Urothelium cell line (cell line): Measurements from ENCODE around the gene CMPK1.

Experiments
- DNase-seq: peaks from one replicate; pipeline ENCODE4 v3.0.0; 2011; ENCODE audit warnings: low spot score, mixed read lengths
- FAIRE-seq: peaks from 2 replicates; lab custom pipeline; 2011; peaks lifted over from hg19 to GRCh38; lab: Jason Lieb, UNC

CMPK1 gene

GRCh38 chr1:47417170-47418044 lies 83.8 kb downstream of the CMPK1 start:
- DNase-seq (no peak), FAIRE-seq (no peak)

GRCh38 chr1:47418122-47418521 lies 84.5 kb downstream of the CMPK1 start:
- DNase-seq (no peak), FAIRE-seq (no peak)

DNA sequence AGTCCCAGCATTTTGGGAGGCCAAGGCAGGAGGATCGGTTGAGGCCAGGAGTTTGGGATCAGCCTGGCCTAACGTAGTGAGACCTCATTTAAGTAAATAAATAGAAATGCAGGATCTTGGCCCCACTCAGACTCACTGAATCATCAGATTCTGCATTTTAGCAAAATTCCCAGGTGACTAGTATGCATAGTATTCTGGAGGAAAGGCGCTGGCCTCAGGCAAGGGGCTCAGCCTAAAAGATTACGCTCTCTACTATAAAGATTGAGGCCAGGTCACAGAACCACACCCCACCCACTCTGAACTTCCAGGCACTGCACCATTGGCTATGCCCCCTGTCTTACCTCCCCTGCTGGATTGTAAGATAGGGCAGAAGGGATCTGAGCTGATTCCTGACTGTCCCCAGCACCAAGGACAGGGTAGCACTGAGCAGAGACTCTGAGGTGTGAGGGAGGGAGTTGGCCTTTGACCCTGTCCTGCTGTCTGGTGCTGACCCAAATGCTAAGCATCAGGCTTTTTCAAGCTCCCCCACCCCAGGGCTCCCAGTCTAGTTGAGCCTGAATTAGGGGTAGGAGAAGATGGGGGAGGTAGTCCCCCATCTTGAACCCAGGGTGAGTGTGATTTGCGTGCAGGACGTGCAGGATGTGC lies 85.2 kb downstream of the CMPK1 start:
- DNase-seq (no peak), FAIRE-seq (no peak)

GRCh38 chr1:47420547-47420946 lies 87.0 kb downstream of the CMPK1 start:
- DNase-seq (no peak), FAIRE-seq (no peak)

DNA sequence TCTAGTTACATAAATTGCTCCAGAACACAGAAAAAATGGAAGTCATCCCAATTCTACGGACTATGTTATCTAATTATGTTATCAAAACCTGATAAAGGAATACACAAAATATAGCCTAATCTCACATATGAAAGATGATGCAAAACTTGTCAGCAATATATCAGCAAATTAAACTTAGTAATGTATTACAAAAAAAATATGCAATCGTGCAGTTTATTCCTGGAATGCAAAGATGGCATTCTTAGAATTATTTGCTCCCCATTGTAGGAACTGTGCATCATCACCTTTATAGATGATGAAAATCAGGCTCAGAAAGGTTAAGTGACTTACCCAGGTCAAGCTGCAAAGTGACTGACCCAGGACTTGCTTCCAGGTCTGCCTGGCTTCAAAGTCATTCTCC lies 90.3 kb downstream of the CMPK1 start:
- DNase-seq (no peak), FAIRE-seq (no peak)

DNA sequence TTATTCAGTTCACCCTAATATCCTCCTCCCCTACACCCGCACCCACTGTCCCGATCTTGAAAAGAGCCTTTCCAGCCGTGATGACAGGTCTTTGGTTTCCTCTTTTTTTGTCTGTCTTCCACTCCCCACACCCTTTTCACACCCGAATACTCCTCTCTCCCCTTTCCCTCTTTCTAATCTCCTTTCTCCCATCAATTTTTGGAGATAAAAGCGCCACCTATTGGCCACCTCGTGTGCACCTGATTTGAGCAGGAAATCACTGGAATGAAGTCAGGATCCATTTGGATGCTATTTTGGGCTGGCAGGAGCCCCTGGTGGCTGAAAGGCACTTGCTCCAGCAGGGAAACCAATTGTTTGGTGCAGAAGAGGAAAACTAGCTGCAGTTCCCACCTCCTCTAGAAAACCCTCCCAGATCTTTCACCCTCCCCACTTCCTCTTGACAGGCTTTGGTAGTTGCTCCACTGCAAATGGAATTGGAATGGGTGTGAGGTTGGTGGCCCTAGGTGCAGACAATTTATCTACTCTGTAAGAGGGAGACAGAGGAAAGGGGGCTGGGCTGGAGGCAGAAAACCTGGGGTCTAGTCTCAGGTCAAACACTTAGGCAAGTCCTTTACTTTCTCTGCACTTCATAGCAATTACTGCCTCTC lies 90.9 kb downstream of the CMPK1 start:
- DNase-seq (peak; percentile 79), FAIRE-seq (no peak)
